Measurements from ENCODE around the gene TELO2.

TELO2 gene

GRCh38 chr16:1556254-1556653 is 63.1 kb downstream of the TELO2 start:
- no peak for DNase-seq

- DNase-seq, result no peak
Measured at GRCh38 chr16:1557074-1557473, 63.9 kb downstream of the TELO2 start.

GRCh38 chr16:1557576-1557975 is 64.4 kb downstream of the TELO2 start:
- no peak for DNase-seq

- no peak for DNase-seq
Measured at GRCh38 chr16:1559446-1559975, 66.4 kb downstream of the TELO2 start.

All from fibroblast of skin of scalp (primary cell).